IPS-20b (cell line): ENCODE measurements around the gene CCDC97.
A peak's percentile ranks its signal among the peaks of the same experiment; 100 is the strongest.

Source experiments
- H3K27ac ChIP-seq: one replicate; pipeline ENCODE4 v1.5.1; 2013; ENCODE audit warnings: low read length
- H3K27me3 ChIP-seq: 2 replicates; pipeline ENCODE4 v1.6.1; 2013; ENCODE audit warnings: mild to moderate bottlenecking, low read length, inconsistent platforms; ENCODE audit not compliant: insufficient read depth
- H3K36me3 ChIP-seq: 2 replicates; pipeline ENCODE4 v1.6.1; 2013; ENCODE audit warnings: low read depth, mild to moderate bottlenecking, inconsistent platforms, low read length, moderate library complexity; ENCODE audit not compliant: insufficient read depth
- H3K4me1 ChIP-seq: 2 replicates; pipeline ENCODE4 v1.6.1; 2013; ENCODE audit warnings: mild to moderate bottlenecking, control low read depth, inconsistent platforms, low read length, moderate library complexity; ENCODE audit not compliant: insufficient read depth
- H3K4me3 ChIP-seq: 2 replicates; pipeline ENCODE4 v1.5.1; 2013; ENCODE audit warnings: mild to moderate bottlenecking, low read length, inconsistent platforms
- H3K9ac ChIP-seq: 2 replicates; pipeline ENCODE4 v1.6.1; 2013; ENCODE audit warnings: low read depth, mild to moderate bottlenecking, inconsistent platforms, low read length, moderate library complexity
- H3K9me3 ChIP-seq: 2 replicates; pipeline ENCODE4 v1.6.1; 2013; ENCODE audit warnings: mild to moderate bottlenecking, low read depth, low read length, inconsistent platforms; ENCODE audit not compliant: insufficient read depth

Gene CCDC97

DNA sequence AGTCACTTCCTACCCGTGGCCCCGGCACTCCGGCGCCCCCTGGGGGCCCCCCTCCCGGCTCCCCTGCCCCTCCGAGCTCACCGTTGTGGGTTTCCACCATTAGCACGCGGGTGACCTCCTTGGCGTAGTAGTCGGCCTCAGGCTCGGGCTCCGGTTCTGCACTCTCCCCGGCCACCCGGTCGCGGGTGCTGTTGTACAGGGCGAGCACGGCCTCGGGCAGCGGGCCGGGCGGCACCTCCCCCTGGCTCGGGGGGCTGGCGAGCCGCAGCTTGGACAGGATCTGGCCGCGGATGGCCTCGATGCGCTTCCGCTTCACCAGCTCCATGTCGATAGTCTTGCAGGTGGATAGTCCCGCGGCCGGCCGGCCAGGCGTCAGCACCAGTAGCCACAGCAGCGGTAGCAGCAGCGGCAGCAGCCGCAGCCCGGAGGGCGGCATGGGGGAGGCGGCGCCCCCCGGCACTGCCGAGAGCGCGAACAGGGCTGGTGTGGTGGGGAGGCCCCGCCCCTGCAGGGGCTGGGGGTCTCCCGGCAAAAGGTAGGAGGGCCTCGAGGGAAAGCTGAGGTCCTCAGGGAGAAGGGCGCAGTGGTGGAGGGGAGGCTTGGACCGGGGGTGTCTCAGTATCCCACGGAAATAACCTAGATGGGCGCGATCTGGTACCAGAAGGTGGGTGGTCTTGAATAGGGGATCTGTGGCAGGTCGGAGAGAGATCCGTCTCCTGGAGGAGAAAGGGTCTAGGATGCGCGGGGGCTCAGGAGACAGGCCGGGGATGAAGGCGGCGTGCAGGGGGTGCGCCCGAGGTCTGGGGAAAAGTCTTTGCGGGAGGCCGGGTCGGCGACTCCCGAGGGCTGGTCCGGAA, 42.9 kb downstream of the CCDC97 start:
- Histone ChIP-seq H3K9ac (peak overlapping the region; percentile 58; the same call in 1 of the 2 replicates), H3K9me3 (no peaks in the 10 kb centered on the region), H3K36me3 (no peaks in the 10 kb centered on the region), H3K27me3 (peaks cover 55% of the 10 kb centered on the region), H3K4me3 (peak overlapping the region; percentile 72), H3K4me1 (peaks cover 4% of the 10 kb centered on the region; the same call in 1 of the 2 replicates), H3K27ac (no peak overlapping the region)

- H3K36me3 ChIP-seq = no peaks in the 10 kb centered on the region
- peak within 1 kb of the TSS; percentile 58; the same call in 1 of the 2 replicates for H3K9ac ChIP-seq
- peak within 1 kb of the TSS; percentile 72 for H3K4me3 ChIP-seq
- H3K4me1 ChIP-seq = peaks cover 4% of the 10 kb centered on the region; the same call in 1 of the 2 replicates
- H3K27me3 ChIP-seq = peaks cover 55% of the 10 kb centered on the region
- H3K9me3 ChIP-seq = no peaks in the 10 kb centered on the region
- no peak within 1 kb of the TSS for H3K27ac ChIP-seq
Observed at GRCh38 chr19:41353466-41354342, 43.7 kb downstream of the CCDC97 start, which contains the start of gene TGFB1. Gene TGFB1 (minus strand): TSS chr19:41353922. CDS start chr19:41353044, 878 bp downstream.

GRCh38 chr19:41354343-41354953, 44.5 kb downstream of the CCDC97 start:
- H3K9ac ChIP-seq = no peak overlapping the region

GRCh38 chr19:41355035-41355434, 45.1 kb downstream of the CCDC97 start:
- H3K4me3 ChIP-seq = no peak overlapping the region
- peaks cover 4% of the 10 kb centered on the region; the same call in 1 of the 2 replicates for H3K4me1 ChIP-seq
- no peaks in the 10 kb centered on the region for H3K36me3 ChIP-seq
- H3K9me3 ChIP-seq = no peaks in the 10 kb centered on the region
- H3K9ac ChIP-seq = no peak overlapping the region
- no peak overlapping the region for H3K27ac ChIP-seq
- peaks cover 45% of the 10 kb centered on the region for H3K27me3 ChIP-seq

More at GRCh38 chr19:41354343-41354953, 44.5 kb downstream of the CCDC97 start:
- Histone ChIP-seq H3K4me1 (peaks cover 4% of the 10 kb centered on the region; the same call in 1 of the 2 replicates), H3K36me3 (no peaks in the 10 kb centered on the region), H3K27ac (no peak overlapping the region), H3K4me3 (peak overlapping the region; percentile 72), H3K27me3 (peaks cover 51% of the 10 kb centered on the region), H3K9me3 (no peaks in the 10 kb centered on the region)

GRCh38 chr19:41355802-41356201, 45.8 kb downstream of the CCDC97 start:
- Histone ChIP-seq H3K9me3 (no peaks in the 10 kb centered on the region), H3K4me3 (no peak overlapping the region), H3K27ac (no peak overlapping the region), H3K4me1 (peaks cover 4% of the 10 kb centered on the region; the same call in 1 of the 2 replicates), H3K27me3 (peaks cover 38% of the 10 kb centered on the region), H3K36me3 (no peaks in the 10 kb centered on the region), H3K9ac (no peak overlapping the region)

- H3K9me3 ChIP-seq = no peaks in the 10 kb centered on the region
- peaks cover 24% of the 10 kb centered on the region for H3K27me3 ChIP-seq
- H3K9ac ChIP-seq = no peak overlapping the region
- no peaks in the 10 kb centered on the region for H3K36me3 ChIP-seq
- no peak overlapping the region for H3K27ac ChIP-seq
- H3K4me1 ChIP-seq = peaks cover 1% of the 10 kb centered on the region; the same call in 1 of the 2 replicates
- no peak overlapping the region for H3K4me3 ChIP-seq
Observed at GRCh38 chr19:41356984-41357739, 47.2 kb downstream of the CCDC97 start.

DNA sequence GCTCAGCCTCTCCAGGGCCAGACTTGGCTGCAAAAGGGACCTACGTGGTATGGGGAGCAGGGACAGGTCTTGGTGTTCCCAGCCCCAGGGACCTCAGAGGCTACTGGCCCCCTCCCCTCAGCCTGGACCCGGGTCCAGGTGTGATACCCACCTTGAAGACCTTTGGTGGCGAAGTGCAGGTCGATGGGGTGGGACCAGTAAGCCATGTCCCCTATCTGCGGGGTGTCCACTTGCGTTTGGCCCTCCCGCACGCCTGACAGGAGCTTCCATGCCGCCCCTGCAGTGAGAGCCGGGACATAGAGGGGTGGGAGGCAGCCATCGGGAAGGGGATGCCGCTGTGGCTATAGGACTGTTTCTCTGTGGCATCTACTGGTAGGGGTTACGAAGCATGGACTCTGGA, 47.8 kb downstream of the CCDC97 start:
- Histone ChIP-seq H3K4me1 (no peaks in the 10 kb centered on the region), H3K27ac (no peak overlapping the region), H3K27me3 (peaks cover 18% of the 10 kb centered on the region), H3K36me3 (no peaks in the 10 kb centered on the region), H3K4me3 (no peak overlapping the region), H3K9me3 (no peaks in the 10 kb centered on the region), H3K9ac (no peak overlapping the region)

DNA sequence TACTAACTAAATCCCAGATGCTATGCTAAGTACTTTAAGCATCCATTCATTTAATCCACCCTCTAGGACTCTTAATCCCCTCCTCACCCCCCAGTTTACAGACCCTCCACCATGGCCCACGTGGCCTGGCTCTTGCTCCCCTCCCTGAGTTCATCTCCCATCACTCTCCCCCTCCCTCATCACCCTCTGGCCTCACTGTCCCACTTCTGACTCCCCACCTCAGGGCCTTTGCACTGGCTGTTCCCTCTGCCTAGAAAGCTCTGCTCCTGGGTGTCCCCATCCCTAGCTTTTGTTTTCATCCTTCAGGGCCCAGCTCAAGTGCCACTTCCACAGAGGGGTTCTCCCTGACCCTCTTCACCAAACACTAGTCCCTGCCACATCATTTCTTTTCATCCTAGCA, 49.8 kb downstream of the CCDC97 start:
- H3K27me3 ChIP-seq = 0 out of 2 replicates have a peak, but pooled peaks cover under 1% of the 10 kb centered on the region
- peaks cover 3% of the 10 kb centered on the region; the same call in 1 of the 2 replicates for H3K4me1 ChIP-seq
- H3K27ac ChIP-seq = no peak overlapping the region
- H3K36me3 ChIP-seq = no peaks in the 10 kb centered on the region
- no peaks in the 10 kb centered on the region for H3K9me3 ChIP-seq
- H3K9ac ChIP-seq = no peak overlapping the region
- H3K4me3 ChIP-seq = no peak overlapping the region

- Histone ChIP-seq H3K9ac (no peak overlapping the region), H3K9me3 (no peaks in the 10 kb centered on the region), H3K36me3 (no peaks in the 10 kb centered on the region), H3K27me3 (no peaks in the 10 kb centered on the region), H3K4me3 (no peak overlapping the region), H3K4me1 (peaks cover 4% of the 10 kb centered on the region; the same call in 1 of the 2 replicates), H3K27ac (no peak overlapping the region)
Observed at GRCh38 chr19:41362143-41362847, 52.3 kb downstream of the CCDC97 start.

DNA sequence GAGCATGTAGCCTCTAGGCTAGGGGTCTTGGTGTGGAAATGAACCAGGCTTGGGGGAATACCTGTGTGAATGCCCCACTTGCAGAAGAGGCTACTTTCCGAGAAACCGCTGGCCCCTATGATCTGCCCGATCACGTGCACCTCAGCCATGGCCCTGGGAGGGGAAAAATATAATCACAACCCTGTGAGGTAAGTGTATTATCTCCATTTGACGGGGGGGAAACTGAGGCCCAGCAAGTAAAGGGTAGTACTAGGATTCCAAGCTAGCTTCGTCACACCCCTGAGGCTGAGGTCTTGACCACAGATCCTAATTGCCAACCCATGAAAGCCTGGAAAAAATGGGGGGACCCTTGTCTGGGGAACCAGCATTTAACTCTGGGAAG, 53.4 kb downstream of the CCDC97 start:
- H3K27ac ChIP-seq = no peak overlapping the region
- peak overlapping the region; percentile 85; the same call in 1 of the 2 replicates for H3K9ac ChIP-seq
- H3K27me3 ChIP-seq = no peaks in the 10 kb centered on the region
- peak overlapping the region; percentile 82 for H3K4me3 ChIP-seq
- H3K36me3 ChIP-seq = no peaks in the 10 kb centered on the region
- H3K4me1 ChIP-seq = peaks cover 4% of the 10 kb centered on the region; the same call in 1 of the 2 replicates
- H3K9me3 ChIP-seq = no peaks in the 10 kb centered on the region
